Measurements from ENCODE around the gene MINK1.

- TF ChIP-seq FOXM1 (IDR thresholded peaks at IDR 0.05; ENCODE audit: borderline replicate concordance) (no peak), SUZ12 (IDR thresholded peaks at IDR 0.05) (no peak), BHLHE40 (IDR thresholded peaks at IDR 0.05; ENCODE audit: borderline replicate concordance) (no peak), SP1 (IDR thresholded peaks at IDR 0.05) (no peak), LEF1 (IDR thresholded peaks at IDR 0.05; ENCODE audit: borderline replicate concordance) (no peak), ELF4 (IDR thresholded peaks at IDR 0.05) (no peak), ZNF384 (IDR thresholded peaks at IDR 0.05) (no peak), FOXK2 (IDR thresholded peaks at IDR 0.05) (no peak), FOXA1 (IDR thresholded peaks at IDR 0.05) (no peak), TARDBP (IDR thresholded peaks at IDR 0.05) (no peak)
Measured at GRCh38 chr17:4853208-4853671, 20.1 kb downstream of the MINK1 start.
